Coronary artery (tissue), 2 donors: ENCODE measurements around the gene NWD2.
"Not testable (repeated sequence)": the region's sequence is repeated elsewhere in the genome, so short reads cannot be mapped to it uniquely, and the experiment has no call there.

Experiments used
- DNase-seq: peaks from one replicate; pipeline ENCODE4 v3.0.0-alpha.2; 2017; ENCODE audit warnings: low spot score
- H3K27ac ChIP-seq, 2 donors: fragments of 200-600 bp; sonication (generic); one replicate each; pipeline ENCODE4 v1.5.1; 2016 to 2019
- H3K4me3 ChIP-seq: fragments of 200-600 bp; sonication (generic); 2 replicates; pipeline ENCODE4 v1.5.1; 2016; ENCODE audit warnings: mild to moderate bottlenecking, moderate library complexity
- CTCF ChIP-seq: fragments of 200-600 bp; sonication (generic); IDR thresholded peaks from one replicate; pipeline ENCODE4 v1.5.1; 2019; ENCODE audit warnings: antibody characterized with exemption

The NWD2 gene

GRCh38 chr4:37389967-37390580, 145.5 kb downstream of the NWD2 start:
- H3K27ac ChIP-seq = no peak overlapping the region
- no peak overlapping the region for H3K4me3 ChIP-seq
- no peak for DNase-seq
- TF ChIP-seq CTCF = peak; percentile 33

GRCh38 chr4:37392521-37393255, 148.1 kb downstream of the NWD2 start:
- TF ChIP-seq CTCF = no peak
- Histone ChIP-seq H3K27ac (no peak overlapping the region), H3K4me3 (no peak overlapping the region)
- DNase-seq = no peak

GRCh38 chr4:37393321-37393720, 148.8 kb downstream of the NWD2 start:
- no peak for DNase-seq
- no peak for TF ChIP-seq CTCF
- H3K4me3 ChIP-seq = no peak overlapping the region
- no peak overlapping the region for H3K27ac ChIP-seq

- Histone ChIP-seq H3K4me3 (no peak overlapping the region), H3K27ac (no peak overlapping the region)
- no peak for TF ChIP-seq CTCF
- no peak for DNase-seq
These were observed 149.3 kb downstream of the NWD2 start for GRCh38 chr4:37393889-37394288.

GRCh38 chr4:37397505-37397904, 153.0 kb downstream of the NWD2 start:
- no peak for TF ChIP-seq CTCF
- H3K27ac ChIP-seq = no peak overlapping the region
- no peak overlapping the region for H3K4me3 ChIP-seq
- no peak for DNase-seq

GRCh38 chr4:37400241-37400881, 155.8 kb downstream of the NWD2 start:
- Histone ChIP-seq H3K27ac (no peak overlapping the region), H3K4me3 (no peak overlapping the region)
- DNase-seq = no peak
- no peak for TF ChIP-seq CTCF

GRCh38 chr4:37407938-37408826, 163.6 kb downstream of the NWD2 start:
- not testable (repeated sequence) for H3K4me3 ChIP-seq, H3K27ac ChIP-seq, DNase-seq

- DNase-seq, H3K4me3 ChIP-seq, H3K27ac ChIP-seq: not testable (repeated sequence)
These were observed 169.1 kb downstream of the NWD2 start for GRCh38 chr4:37413612-37414011.
